GM18507 (cell line): ENCODE data around the gene AGGF1.
"Not testable (repeated sequence)": the region's sequence is repeated elsewhere in the genome, so short reads cannot be mapped to it uniquely, and the experiment has no call there.

ENCODE experiments used
- DNase-seq: peaks from one replicate; pipeline ENCODE4 v3.0.0; 2011; ENCODE audit warnings: low read depth; ENCODE audit not compliant: insufficient read length; ENCODE audit errors: extremely low spot score
- FAIRE-seq: peaks from 2 replicates; lab custom pipeline; 2011; peaks lifted over from hg19 to GRCh38; lab: Jason Lieb, UNC

The AGGF1 gene

DNA sequence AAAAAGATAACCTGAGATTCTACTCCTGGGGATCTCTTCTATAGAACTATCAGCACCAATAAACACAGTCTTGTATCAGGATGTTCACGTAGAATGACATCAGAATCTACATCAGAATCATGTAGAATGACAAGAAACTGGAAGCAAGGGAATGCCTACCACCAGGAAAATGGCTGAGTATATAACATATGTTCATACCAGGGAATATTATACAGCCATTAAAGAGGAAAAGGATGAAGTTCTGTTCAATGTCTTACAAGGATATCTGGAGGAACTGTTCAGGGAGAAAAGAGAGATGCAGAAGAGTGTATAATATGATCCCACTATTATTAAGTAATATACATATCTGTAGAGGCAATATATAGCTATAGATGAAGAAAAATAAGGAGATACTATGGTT, 52.1 kb downstream of the AGGF1 start:
- FAIRE-seq: no peak
- no peak for DNase-seq

DNA sequence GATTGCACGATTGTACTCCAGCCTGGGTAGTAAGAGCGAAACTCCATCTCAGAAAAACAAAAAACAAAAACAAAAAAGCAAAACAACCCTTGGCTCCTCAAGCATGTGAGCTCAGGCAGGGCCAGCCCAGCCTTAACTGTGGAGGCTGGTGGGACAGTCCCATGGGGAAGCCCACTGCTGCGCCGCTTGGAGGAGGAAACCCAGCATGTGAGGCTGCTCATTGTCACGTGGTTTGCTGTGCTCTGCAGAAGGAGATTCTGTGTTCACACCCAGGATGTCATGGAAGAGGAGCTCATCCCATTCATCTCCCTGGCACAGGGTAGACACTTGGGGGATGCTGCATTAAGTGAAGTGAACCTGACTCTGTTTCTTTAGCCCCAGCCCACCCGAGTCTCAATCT, 52.9 kb downstream of the AGGF1 start:
- no peak for FAIRE-seq
- no peak for DNase-seq

GRCh38 chr5:77086368-77086688, 56.1 kb downstream of the AGGF1 start:
- peak; percentile 11 for DNase-seq
- no peak for FAIRE-seq

DNA sequence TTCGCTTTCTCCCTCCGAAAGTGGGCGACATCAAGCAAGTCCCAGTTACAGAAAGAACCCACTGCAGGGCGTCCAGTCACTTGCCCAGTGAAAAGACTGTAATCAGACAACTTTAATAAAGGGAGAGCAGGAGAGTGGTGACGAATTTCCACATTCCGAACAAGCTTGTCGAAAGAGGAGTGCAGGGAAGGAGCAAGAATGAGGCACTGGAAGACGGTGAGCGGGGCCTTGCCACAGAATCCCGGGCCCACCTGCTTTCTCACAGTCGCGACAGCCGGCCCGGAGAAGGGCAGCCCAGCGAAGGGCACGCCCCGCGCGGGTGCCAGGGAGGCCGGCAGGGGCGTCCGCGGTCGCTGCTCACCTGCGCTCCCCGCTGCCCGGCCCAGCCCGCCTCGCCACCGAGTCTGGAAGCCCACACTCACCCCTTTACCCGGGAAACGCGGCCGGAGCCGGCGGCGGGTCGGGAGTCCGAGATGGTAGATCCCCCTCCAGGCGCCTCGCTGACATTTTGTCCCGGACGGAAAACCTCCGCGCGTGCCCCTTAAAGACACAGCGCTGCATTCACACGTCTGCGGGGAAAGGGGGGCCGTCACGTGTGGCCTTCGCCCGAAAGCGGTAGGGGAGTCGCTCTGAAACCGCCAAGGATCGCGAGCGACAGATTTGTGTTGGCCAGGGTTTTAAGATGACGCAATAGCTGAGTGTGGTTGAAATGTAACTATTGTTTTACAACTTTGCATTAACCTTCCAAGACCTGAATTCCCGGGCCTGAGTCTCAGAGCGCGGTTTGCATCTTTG, 56.7 kb downstream of the AGGF1 start, which contains the start of gene ZBED3:
TSS of gene ZBED3 (minus strand) at position 597 of the 795 bp plus-strand sequence. CDS start 9,407 bp downstream, outside the sequence.
- FAIRE-seq (peak; percentile 71), DNase-seq (peak; percentile 25)

DNA sequence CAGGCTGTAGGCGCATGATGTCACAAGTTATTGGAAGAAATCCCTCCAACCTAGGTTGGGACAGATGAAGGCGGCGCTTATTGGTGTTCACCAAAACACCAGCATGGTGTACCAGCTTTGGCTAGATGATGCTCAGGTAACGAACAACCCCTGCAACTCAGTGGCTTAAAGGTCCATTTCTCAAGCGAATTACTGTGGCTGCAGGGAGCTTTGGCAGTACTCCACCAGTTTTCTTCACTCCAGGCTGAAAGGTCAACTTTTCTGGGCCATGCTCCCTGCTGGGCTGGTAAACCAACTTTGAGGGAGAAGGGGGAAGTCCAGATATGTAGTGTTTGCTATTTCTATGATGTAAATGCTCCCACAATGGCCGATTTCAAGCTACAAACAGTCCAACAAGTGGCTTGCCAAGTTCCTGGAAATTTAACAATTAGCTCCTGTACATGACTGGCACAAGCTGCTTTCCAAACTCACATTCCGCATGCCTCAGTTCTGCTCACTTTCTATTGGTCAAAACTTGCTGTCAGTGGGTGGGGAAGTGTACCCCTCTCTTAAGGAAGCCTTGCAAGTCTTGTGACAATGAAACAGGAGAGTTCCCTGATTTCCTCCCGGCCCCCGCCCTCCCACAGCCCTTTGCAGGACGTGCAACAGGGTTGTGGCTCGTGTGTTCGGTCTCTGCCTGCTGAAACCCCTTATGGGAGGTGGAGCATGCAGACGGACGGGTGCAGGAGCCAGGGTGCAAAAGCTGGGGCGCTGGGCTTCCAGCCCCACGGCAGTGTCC, 57.5 kb downstream of the AGGF1 start:
- FAIRE-seq: no peak

DNA sequence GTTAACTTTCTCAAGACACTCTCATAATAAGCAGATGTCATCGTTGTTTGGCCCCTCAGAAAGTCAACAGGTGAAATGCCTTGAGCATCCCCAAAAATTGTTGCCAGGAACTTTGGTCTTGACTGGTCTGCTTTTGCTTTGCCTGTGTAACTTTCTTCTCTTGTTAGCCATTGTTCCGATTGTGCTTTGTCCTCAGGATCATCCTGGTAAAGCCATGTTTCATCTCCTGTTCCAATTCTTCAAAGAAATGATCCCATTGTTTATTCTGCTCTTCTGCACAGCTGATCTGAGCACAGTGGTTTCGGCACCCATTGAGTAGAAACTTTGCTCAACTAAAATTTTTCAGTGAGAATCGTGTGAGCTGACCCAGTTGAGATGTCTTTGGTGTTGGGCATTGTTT, 65.0 kb downstream of the AGGF1 start:
- FAIRE-seq (no peak), DNase-seq (no peak)

More for the DNA sequence above, 57.5 kb downstream of the AGGF1 start:
- no peak for DNase-seq

DNA sequence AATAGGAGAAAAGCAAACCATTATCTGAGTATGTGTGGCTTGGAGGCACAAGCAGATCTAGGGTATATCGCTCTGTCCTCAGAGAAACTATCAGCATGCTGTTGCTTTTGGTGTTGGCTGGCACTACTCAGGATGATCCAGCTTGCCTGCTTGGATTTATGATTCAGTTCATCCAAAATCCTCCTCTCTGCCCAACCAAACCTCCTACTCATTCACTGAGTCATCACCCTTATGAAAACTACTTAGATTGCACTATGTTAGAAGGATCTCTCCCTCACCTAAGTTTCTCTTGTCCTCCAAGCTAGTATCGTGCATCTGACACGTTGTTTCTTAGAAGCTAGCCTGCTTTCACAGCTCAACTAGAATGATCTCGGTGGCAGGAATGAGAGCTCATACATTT, 71.1 kb downstream of the AGGF1 start:
- FAIRE-seq (no peak), DNase-seq (no peak)

- FAIRE-seq (no peak), DNase-seq (no peak)
Observed at GRCh38 chr5:77102549-77102948, 72.3 kb downstream of the AGGF1 start.

DNA sequence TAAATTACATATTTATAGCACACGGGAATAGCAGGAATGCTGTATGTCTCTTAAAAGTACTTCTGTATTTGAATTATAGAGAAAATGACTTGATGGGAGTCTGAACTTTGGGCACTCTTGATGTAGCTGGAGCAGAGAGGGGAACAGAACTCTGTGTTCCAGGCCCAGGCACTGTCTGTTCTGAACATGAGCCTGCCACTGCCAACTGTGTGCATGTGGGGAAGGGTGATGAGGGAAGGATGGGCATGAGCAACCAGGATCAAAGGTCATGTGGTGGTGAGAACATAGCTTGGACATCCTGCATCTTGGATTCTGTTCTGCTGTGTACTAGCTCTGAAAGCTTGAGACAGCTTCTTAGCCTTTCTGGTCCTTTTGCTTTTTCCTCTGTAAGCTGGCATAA, 73.3 kb downstream of the AGGF1 start:
- DNase-seq (no peak), FAIRE-seq (no peak)

DNA sequence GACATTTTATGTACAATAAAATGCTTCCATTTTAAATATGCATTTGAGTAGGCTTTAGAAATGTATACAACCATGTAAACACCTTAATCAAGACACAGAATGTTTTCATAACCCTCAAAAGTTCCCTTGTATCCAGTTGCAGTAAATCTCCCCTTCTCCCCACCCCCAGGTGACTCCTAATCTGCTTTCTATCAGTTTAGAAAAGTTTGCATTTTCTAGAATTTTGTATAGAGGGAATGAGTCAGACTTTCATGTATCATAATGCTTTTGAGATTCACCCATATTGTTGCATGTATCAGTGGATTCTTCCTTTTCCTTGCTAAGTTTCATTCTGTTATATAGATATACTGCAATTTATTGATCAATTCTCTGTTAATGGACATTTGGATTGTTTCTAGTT, 74.6 kb downstream of the AGGF1 start:
- DNase-seq (no peak), FAIRE-seq (no peak)

- not testable (repeated sequence) for FAIRE-seq, DNase-seq
Observed at GRCh38 chr5:77107035-77107434, 76.8 kb downstream of the AGGF1 start.
